GM23338 (cell line): ENCODE measurements around the gene SAFB. TPM values are rescaled to one million over a fixed set of nuclear protein-coding genes. Genes with fewer than 3 reads are reported as not detected.

Source experiments
- ATAC-seq: fragments of 200-7000 bp; cut with Tn5 transposase; 3 replicates; pipeline ENCODE4 v1.9.1; 2020
- DNase-seq: peaks from one replicate; pipeline ENCODE4 v3.0.0-alpha.2; 2015; ENCODE audit warnings: low spot score
- H2AFZ ChIP-seq: fragments of 200-600 bp; sonication (generic); 2 replicates; pipeline ENCODE4 v1.8.0; 2016; ENCODE audit warnings: antibody characterized with exemption, mild to moderate bottlenecking, moderate library complexity
- H3F3A ChIP-seq: fragments of 200-600 bp; sonication (generic); replicated peaks from 2 replicates; pipeline ENCODE4 v1.8.0; 2017; ENCODE audit warnings: antibody characterized with exemption, mixed run types, low read depth
- H3K27ac ChIP-seq: fragments of 200-600 bp; sonication (generic); 2 replicates; pipeline ENCODE4 v1.6.1; 2016; ENCODE audit warnings: low read depth
- H3K27me3 ChIP-seq: fragments of 200-600 bp; sonication (generic); 2 replicates; pipeline ENCODE4 v1.8.0; 2016; ENCODE audit warnings: mild to moderate bottlenecking, mixed run types, moderate library complexity; ENCODE audit not compliant: insufficient read depth
- H3K36me3 ChIP-seq: fragments of 200-600 bp; sonication (generic); 2 replicates; pipeline ENCODE4 v1.8.0; 2016; ENCODE audit warnings: mild to moderate bottlenecking; ENCODE audit not compliant: insufficient read depth
- H3K4me1 ChIP-seq: fragments of 200-600 bp; sonication (generic); 2 replicates; pipeline ENCODE4 v1.8.0; 2016; ENCODE audit warnings: mild to moderate bottlenecking, moderate library complexity; ENCODE audit not compliant: insufficient read depth
- H3K4me2 ChIP-seq: fragments of 200-600 bp; sonication (generic); 2 replicates; pipeline ENCODE4 v1.7.1; 2017; ENCODE audit warnings: mixed run types
- H3K4me3 ChIP-seq: fragments of 200-600 bp; sonication (generic); 2 replicates; pipeline ENCODE4 v1.6.1; 2016; ENCODE audit warnings: mixed run types
- H3K79me2 ChIP-seq: fragments of 200-600 bp; sonication (generic); replicated peaks from 2 replicates; pipeline ENCODE4 v1.8.0; 2017; ENCODE audit warnings: mild to moderate bottlenecking; ENCODE audit not compliant: insufficient read depth
- H3K9me2 ChIP-seq: fragments of 200-600 bp; sonication (generic); 2 replicates; pipeline ENCODE4 v1.8.0; 2017; ENCODE audit not compliant: insufficient read depth
- H4K20me1 ChIP-seq: fragments of 200-600 bp; sonication (generic); replicated peaks from 2 replicates; pipeline ENCODE4 v1.8.0; 2017; ENCODE audit warnings: mild to moderate bottlenecking; ENCODE audit not compliant: insufficient read depth
- H3K27ac Mint-ChIP-seq: 2 replicates; pipeline ENCODE4 v1.8.0; 2020; ENCODE audit warnings: inconsistent platforms, mild to moderate bottlenecking, moderate library complexity, mixed read lengths
- H3K27me3 Mint-ChIP-seq: 3 replicates; pipeline ENCODE4 v1.8.0; 2022; ENCODE audit warnings: low read depth, mild to moderate bottlenecking, moderate library complexity, mixed read lengths, inconsistent platforms; ENCODE audit not compliant: insufficient read depth, poor library complexity
- H3K36me3 Mint-ChIP-seq: 3 replicates; pipeline ENCODE4 v1.8.0; 2021; ENCODE audit warnings: low read depth, mild to moderate bottlenecking, inconsistent platforms, moderate library complexity, mixed read lengths
- H3K4me1 Mint-ChIP-seq: 3 replicates; pipeline ENCODE4 v1.8.0; 2020; ENCODE audit warnings: mild to moderate bottlenecking, inconsistent platforms, mixed read lengths
- H3K4me3 Mint-ChIP-seq: 3 replicates; pipeline ENCODE4 v1.8.0; 2021; ENCODE audit warnings: moderate library complexity, mild to moderate bottlenecking, inconsistent platforms, mixed read lengths
- H3K9me3 Mint-ChIP-seq: 3 replicates; pipeline ENCODE4 v1.8.0; 2020; ENCODE audit warnings: moderate library complexity, mild to moderate bottlenecking, inconsistent platforms, mixed read lengths
- CREB1 ChIP-seq: fragments of 250-450 bp; sonication (Bioruptor Pico); IDR thresholded peaks from 2 replicates; pipeline ENCODE4 v1.5.0; 2020; ENCODE audit warnings: low read depth, mild to moderate bottlenecking, moderate library complexity
- CTCF ChIP-seq, 2 experiments: fragments of 200-600 bp in 1 of 2; sonication (generic) in 1 of 2; conservative IDR thresholded peaks; 2 replicates each; pipeline versions ENCODE4 v1.5.1 to v1.6.1; 2016 to 2017; ENCODE audit warnings: antibody characterized with exemption in 2 of 2, low read depth in 2 of 2, mild to moderate bottlenecking in 2 of 2, moderate library complexity in 1 of 2
- ETS1 ChIP-seq: IDR thresholded peaks from 2 replicates; pipeline ENCODE4 v1.6.1; 2016; ENCODE audit warnings: antibody characterized with exemption
- EZH2 ChIP-seq: fragments of 200-600 bp; sonication (generic); IDR thresholded peaks from one replicate; pipeline ENCODE4 v1.8.0; 2017; ENCODE audit warnings: antibody characterized with exemption, mild to moderate bottlenecking, low read depth; ENCODE audit not compliant: unreplicated experiment
- EZH2phosphoT487 ChIP-seq: fragments of 200-600 bp; sonication (generic); IDR thresholded peaks from one replicate; pipeline ENCODE4 v1.8.1; 2018; ENCODE audit warnings: antibody characterized with exemption; ENCODE audit not compliant: unreplicated experiment
- JUNB ChIP-seq: IDR thresholded peaks from one replicate; pipeline ENCODE4 v1.6.1; 2016; ENCODE audit warnings: antibody characterized with exemption; ENCODE audit not compliant: unreplicated experiment
- NANOG ChIP-seq: IDR thresholded peaks from 2 replicates; pipeline ENCODE4 v1.6.1; 2016; ENCODE audit warnings: antibody characterized with exemption, borderline replicate concordance
- POLR2AphosphoS5 ChIP-seq: IDR thresholded peaks from 2 replicates; pipeline ENCODE4 v1.6.1; 2016; ENCODE audit warnings: antibody characterized with exemption, low read depth
- REST ChIP-seq: IDR thresholded peaks from one replicate; pipeline ENCODE4 v1.6.1; 2018; ENCODE audit warnings: antibody characterized with exemption; ENCODE audit not compliant: unreplicated experiment
- STAT1 ChIP-seq: IDR thresholded peaks from one replicate; pipeline ENCODE4 v1.6.1; 2016; ENCODE audit warnings: antibody characterized with exemption; ENCODE audit not compliant: unreplicated experiment
- ZNF114 ChIP-seq: fragments of 250-450 bp; sonication (Bioruptor Pico); IDR thresholded peaks from 2 replicates; pipeline ENCODE4 v1.5.0; 2020; ENCODE audit warnings: mild to moderate bottlenecking, moderate library complexity
- ZNF331 ChIP-seq: fragments of 250-450 bp; sonication (Bioruptor Pico); IDR thresholded peaks from 2 replicates; pipeline ENCODE4 v1.5.0; 2020; ENCODE audit warnings: low read depth, mild to moderate bottlenecking, moderate library complexity
- ZNF462 ChIP-seq: fragments of 250-450 bp; sonication (Bioruptor Pico); IDR thresholded peaks from 2 replicates; pipeline ENCODE4 v1.5.0; 2020; ENCODE audit warnings: mild to moderate bottlenecking, moderate library complexity
- polyA plus RNA-seq: library from polyadenylated mRNA; unstranded; fragments of >200 nt; fragmentation: Nextera tagmentation; extraction: Ambion mirVana; gene quantifications from 2 replicates; pipeline ENCODE4 v1.2.1, GENCODE V29; 2016
- total RNA-seq: library from RNA; depleted of rRNA; stranded (reverse); fragments of >200 nt; shearing (Covaris generic); gene quantifications from 2 replicates; pipeline ENCODE4 v1.2.3, GENCODE V29; 2014

The SAFB gene
- total and polyA plus RNA-seq, 2 experiments from 2014 or later: 85.2 to 109 TPM

GRCh38 chr19:5672708-5673459 is 50.0 kb downstream of the SAFB start:
- Histone ChIP-seq H3K27me3 (no peaks in the 10 kb centered on the region), H3K4me1 (no peaks in the 10 kb centered on the region), H3K36me3 (peaks cover 10% of the 10 kb centered on the region; the same call in 1 of the 2 replicates), H3F3A (0 out of 2 replicates have a peak, but pooled peaks cover 3% of the 10 kb centered on the region), H3K79me2 (no peaks in the 10 kb centered on the region), H3K4me3 (no peak overlapping the region), H2AFZ (no peak overlapping the region), H3K9me2 (no peaks in the 10 kb centered on the region), H4K20me1 (peaks cover 3% of the 10 kb centered on the region), H3K4me2 (no peak overlapping the region), H3K27ac (no peak overlapping the region)
- DNase-seq (no peak), ATAC-seq (no peak)
- Mint-ChIP-seq H3K27ac (no peak overlapping the region), H3K4me3 (no peak overlapping the region), H3K9me3 (no peaks in the 10 kb centered on the region), H3K27me3 (peaks cover 16% of the 10 kb centered on the region), H3K4me1 (peaks cover 5% of the 10 kb centered on the region), H3K36me3 (peaks cover 36% of the 10 kb centered on the region)
- TF ChIP-seq ZNF331 (CRISPR knock-in tag) (no peak), STAT1 (no peak), EZH2 (no peak), ZNF114 (CRISPR knock-in tag) (no peak), JUNB (no peak), EZH2phosphoT487 (no peak), ZNF462 (no peak), REST (no peak), NANOG (no peak), CREB1 (CRISPR knock-in tag) (no peak), POLR2AphosphoS5 (no peak), CTCF (conservative IDR thresholded peaks at IDR 0.05; ENCODE audit: low read depth in 2 of 2) (no peak), ETS1 (no peak)
